ENCODE data around the gene WDR81. TPM values are rescaled to one million over a fixed set of nuclear protein-coding genes. Genes with fewer than 3 reads are reported as not detected.

WDR81 gene
- total RNA-seq: 23.4 and 23.9 TPM in 2 replicates

DNA sequence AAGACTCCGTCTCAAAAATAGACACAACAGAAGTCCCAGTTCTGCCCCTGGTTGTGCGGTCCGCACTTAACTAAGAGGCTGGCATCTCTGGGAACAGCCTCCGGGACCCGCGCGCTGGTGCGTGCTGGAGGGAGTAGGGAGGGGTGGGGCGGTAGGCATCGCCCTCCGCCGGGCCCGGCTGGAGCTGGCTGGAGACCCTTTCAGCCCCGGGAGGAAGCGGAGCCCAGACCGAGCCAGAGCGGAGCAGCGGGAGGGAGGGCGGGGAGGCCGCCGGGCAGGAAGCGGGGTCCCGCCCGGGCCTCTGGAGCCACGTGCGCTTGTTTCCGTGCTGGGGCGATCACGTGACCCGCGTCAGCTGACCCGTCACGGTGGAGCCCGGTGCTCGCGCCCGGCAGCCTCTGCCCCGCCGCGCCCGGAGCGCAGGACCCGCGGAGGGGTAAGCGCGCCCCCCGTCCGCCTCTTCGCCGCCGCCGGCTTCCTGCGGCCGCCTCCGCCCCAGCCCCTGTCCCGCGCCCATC, at the start of gene WDR81:
Gene WDR81 (plus strand): TSS at position 354 of the 518 bp plus-strand sequence. CDS start 256 bp downstream, outside the sequence.

DNA sequence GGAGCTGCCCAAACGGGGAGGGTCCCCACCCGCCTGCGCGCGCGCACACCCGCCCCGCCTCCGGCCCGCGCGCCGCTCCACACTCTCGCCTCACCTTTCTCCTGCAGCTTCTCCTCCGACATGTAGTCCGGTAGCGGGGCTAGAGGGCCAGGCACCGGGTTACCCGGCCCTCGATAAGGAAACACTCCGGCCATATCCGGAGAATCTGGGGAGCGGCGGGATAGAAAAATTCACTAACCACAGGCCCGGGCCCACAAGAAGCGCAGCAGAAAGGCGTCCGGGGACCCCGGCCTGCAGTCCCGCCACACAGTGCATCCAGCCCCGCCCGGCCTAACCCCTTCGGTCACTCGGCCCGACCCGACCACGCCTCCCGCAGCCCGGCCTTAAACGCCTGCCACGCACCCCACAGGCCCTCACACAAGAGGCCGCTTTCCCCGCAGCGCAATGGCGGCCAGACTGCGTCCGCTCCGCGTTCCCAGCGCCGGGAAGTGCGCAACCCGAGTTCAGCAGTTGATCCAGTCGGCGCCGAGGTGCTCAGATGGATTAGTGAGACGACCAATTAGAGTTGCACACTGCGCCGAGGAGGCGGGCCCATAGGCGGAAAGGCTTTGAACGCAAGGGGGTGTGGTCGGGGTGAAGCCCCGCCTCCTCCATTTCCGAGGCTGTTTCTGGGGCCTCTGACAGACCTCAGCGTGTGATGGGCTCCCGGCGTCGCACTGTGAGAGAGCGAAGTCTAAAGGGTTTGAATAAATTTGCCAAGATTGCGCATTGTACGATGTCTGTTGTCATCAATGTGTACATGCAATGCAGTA, 39.9 kb upstream of the WDR81 start, which contains the start of gene PRPF8:
Gene PRPF8 (minus strand): TSS at position 490 of the 812 bp plus-strand sequence. CDS start 296 bp downstream, at position 194.

DNA sequence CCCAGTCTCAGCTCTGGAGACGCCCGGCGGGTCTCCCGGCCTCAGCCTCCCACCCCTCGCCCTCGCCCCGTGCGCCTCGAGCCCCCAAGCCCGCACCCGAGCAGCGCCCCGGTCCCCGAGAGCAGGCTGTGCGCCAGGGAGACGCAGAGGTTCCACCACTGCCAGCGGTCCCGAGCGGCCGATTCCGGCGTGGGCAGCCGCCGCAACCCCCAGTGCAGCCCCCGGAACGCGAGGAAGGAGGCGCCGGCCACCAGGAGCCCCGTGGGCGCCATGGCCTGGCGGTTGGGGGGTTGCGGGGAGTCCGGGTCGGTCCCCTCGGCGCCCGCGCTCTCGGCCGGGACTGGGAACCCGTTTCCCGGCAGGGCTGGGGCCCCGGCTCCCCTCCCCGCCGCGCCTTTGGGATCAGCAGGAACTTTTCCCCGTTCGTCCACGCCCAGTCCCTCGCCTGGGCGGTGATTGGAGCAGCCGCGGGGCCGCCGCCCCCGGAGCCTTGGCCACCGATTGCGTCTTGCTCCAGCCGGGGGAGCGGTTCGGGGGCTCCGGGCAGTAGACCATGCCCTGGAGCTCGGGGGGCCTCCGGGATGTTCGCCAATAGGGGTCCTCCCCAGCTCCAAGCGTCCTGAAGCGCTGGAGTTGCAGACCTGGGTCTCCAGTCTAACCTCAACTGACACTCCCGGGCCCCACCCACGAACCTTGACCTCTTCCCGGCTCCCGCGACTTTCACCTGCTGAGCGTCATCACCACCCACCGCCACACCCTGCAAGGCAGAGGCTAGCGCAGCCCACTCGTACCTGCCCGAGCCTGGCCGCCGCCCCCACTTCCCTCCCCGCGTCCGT, 14.3 kb upstream of the WDR81 start, which contains the start of gene TLCD2:
Gene TLCD2 (minus strand): TSS at position 407 of the 836 bp plus-strand sequence. CDS start 135 bp downstream, at position 272.

DNA sequence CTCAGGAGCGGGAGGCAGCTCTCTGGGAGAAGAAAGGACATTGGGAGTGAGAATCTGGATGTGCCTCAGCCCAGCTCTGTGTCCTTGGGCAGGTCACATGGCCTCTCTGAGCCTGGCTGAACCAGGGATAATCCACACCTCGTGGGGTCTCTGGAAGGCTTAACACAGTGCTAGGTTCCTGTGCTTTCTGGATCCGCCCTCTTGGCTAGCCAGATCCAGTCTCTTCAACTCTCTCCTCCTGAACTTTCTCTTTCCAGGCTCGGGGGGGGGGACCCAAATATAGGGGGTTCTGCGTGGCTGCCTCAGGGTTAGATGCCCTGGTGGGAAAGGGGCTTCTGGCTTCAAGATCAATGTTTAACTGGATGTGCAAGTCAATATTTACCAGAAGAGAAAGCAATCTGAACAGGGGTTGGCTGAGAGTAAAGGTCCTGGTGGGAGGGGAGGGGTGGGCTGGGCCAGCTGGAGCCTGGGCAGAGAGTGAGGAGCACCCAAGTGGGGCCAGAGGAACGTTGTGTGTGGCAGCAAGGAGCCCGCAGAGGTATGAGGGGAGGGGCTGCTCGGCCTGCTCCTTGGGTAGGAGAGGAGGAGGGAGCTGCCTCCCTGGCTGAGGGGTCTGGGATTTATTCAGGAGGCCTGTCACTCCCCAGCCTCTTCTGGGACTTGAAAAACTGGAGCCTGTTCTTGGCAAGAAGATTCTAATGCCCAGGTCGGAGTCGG, 18.0 kb downstream of the WDR81 start, which contains the start of gene SERPINF2:
Gene SERPINF2 (plus strand): TSS at position 501 of the 717 bp plus-strand sequence. CDS start 2,125 bp downstream, outside the sequence.

Other genes starting within 250 kb of the WDR81 start
- gene MYO1C, start 232.0 kb upstream of the WDR81 start, total RNA-seq: 153 and 162 TPM in 2 replicates
- gene INPP5K, start 208.1 kb upstream of the WDR81 start, total RNA-seq: 25.5 and 28.5 TPM in 2 replicates
- 31.4 and 31.9 TPM in 2 replicates for gene PITPNA, start 161.9 kb upstream of the WDR81 start, total RNA-seq
- gene SLC43A2, start 95.9 kb upstream of the WDR81 start, total RNA-seq: 24.2 and 28.5 TPM in 2 replicates
- 0.89 and 1.4 TPM in 2 replicates for gene SCARF1, start 79.0 kb upstream of the WDR81 start, total RNA-seq
- 15.9 and 28.2 TPM in 2 replicates for gene RILP, start 74.8 kb upstream of the WDR81 start, total RNA-seq
- gene PRPF8, start 39.8 kb upstream of the WDR81 start, total RNA-seq: 129 and 139 TPM in 2 replicates
- 2.6 and 2.8 TPM in 2 replicates for gene TLCD2, start 14.3 kb upstream of the WDR81 start, total RNA-seq
- gene SERPINF2, start 18.2 kb downstream of the WDR81 start, total RNA-seq: not detected in 2 replicates
- gene SERPINF1, start 37.4 kb downstream of the WDR81 start, total RNA-seq: 61.1 and 112 TPM in 2 replicates
- 5.2 and 8.0 TPM in 2 replicates for gene SMYD4, start 105.2 kb downstream of the WDR81 start, total RNA-seq
- 24.8 and 40.9 TPM in 2 replicates for gene RPA1, start 105.3 kb downstream of the WDR81 start, total RNA-seq